AG09309 (cell line): ENCODE results near the gene NAA60.
"Not testable (repeated sequence)": the region's sequence is repeated elsewhere in the genome, so short reads cannot be mapped to it uniquely, and the experiment has no call there.

ENCODE experiments used
- DNase-seq: peaks from one replicate; pipeline ENCODE4 v3.0.0-alpha.2; 2010; ENCODE audit warnings: low read depth
- H3K4me3 ChIP-seq: 2 replicates; pipeline ENCODE4 v1.5.1; 2011; ENCODE audit warnings: mild to moderate bottlenecking, low read depth, low read length, moderate library complexity; ENCODE audit not compliant: control insufficient read depth
- CTCF ChIP-seq: IDR thresholded peaks from 2 replicates; pipeline ENCODE4 v1.5.1; 2011; ENCODE audit warnings: mild to moderate bottlenecking, low read depth, low read length, inconsistent platforms; ENCODE audit not compliant: insufficient read depth, control insufficient read depth; ENCODE audit errors: missing control alignments

The NAA60 gene

GRCh38 chr16:3470723-3471122 is 27.2 kb downstream of the NAA60 start:
- no peak for DNase-seq
- TF ChIP-seq CTCF: no peak
- H3K4me3 ChIP-seq: no peak overlapping the region

- DNase-seq: no peak
- TF ChIP-seq CTCF: no peak
- no peak overlapping the region for H3K4me3 ChIP-seq
Observed at GRCh38 chr16:3471518-3472176, 28.2 kb downstream of the NAA60 start.

GRCh38 chr16:3472878-3473595 is 29.6 kb downstream of the NAA60 start:
- TF ChIP-seq CTCF: no peak
- no peak overlapping the region for H3K4me3 ChIP-seq
- DNase-seq: no peak

- H3K4me3 ChIP-seq, DNase-seq: not testable (repeated sequence)
Observed at GRCh38 chr16:3473596-3473943, 30.1 kb downstream of the NAA60 start.

GRCh38 chr16:3474136-3474779 is 30.8 kb downstream of the NAA60 start:
- H3K4me3 ChIP-seq: no peak overlapping the region
- no peak for DNase-seq
- no peak for TF ChIP-seq CTCF

GRCh38 chr16:3474870-3475269 is 31.4 kb downstream of the NAA60 start:
- H3K4me3 ChIP-seq, DNase-seq: not testable (repeated sequence)

GRCh38 chr16:3475604-3476375 is 32.3 kb downstream of the NAA60 start:
- TF ChIP-seq CTCF: no peak
- no peak for DNase-seq
- H3K4me3 ChIP-seq: no peak overlapping the region
